ENCODE results near the gene HGS. TPM values are rescaled to one million over a fixed set of nuclear protein-coding genes. Genes with fewer than 3 reads are reported as not detected.

Gene HGS
- total RNA-seq, 1 donor from 2014 or later = 36.6 TPM

- no peak for DNase-seq
These were observed 666 bp downstream of the HGS start for GRCh38 chr17:81684442-81684911.

DNA sequence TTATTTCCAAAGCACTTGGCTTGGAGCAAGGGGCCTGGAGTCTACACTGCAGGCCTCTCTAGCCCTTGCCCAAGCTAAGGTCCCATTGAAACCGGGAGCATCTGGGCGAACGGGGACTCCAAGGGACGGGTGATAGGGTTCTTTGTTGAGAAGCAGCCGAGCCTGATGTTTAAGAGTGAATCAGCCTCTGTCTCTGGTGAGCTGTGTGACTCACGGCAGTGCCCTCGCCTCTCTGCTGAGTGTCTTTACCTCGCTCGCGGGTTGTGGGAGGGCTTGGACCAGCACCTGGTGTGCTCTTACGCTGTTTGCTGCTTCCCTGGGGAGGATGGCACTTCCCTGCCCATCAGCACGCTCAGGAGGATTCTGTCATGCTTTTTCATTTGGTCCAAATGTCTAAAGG is 1.3 kb downstream of the HGS start:
- no peak for DNase-seq

- DNase-seq = no peak
These were observed 2.8 kb downstream of the HGS start for GRCh38 chr17:81686614-81687013.

GRCh38 chr17:81687770-81688541 is 4.1 kb downstream of the HGS start:
- no peak for DNase-seq

GRCh38 chr17:81688616-81689015 is 4.8 kb downstream of the HGS start:
- DNase-seq = no peak

- no peak for DNase-seq
These were observed 6.3 kb downstream of the HGS start for GRCh38 chr17:81690066-81690465.

- DNase-seq = no peak
These were observed 6.7 kb downstream of the HGS start for GRCh38 chr17:81690549-81690948.

DNA sequence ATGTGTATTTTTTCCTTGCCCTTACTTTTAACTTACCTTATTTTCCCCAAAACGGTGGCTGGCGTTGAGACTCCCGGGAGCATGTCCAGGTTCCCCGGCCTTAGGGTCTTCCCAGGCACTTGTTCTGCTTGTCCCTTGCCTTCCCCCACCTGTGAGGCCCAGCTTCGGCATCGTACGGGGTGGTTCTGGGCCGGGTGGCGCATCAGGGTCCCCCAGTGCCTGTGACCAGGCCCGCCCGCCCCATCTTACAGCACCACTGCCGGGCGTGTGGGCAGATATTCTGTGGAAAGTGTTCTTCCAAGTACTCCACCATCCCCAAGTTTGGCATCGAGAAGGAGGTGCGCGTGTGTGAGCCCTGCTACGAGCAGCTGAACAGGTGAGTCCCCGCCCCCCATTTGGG is 7.4 kb downstream of the HGS start:
- DNase-seq = no peak

GRCh38 chr17:81691608-81692007 is 7.8 kb downstream of the HGS start:
- no peak for DNase-seq

GRCh38 chr17:81693509-81694210 is 9.8 kb downstream of the HGS start:
- DNase-seq = no peak

DNA sequence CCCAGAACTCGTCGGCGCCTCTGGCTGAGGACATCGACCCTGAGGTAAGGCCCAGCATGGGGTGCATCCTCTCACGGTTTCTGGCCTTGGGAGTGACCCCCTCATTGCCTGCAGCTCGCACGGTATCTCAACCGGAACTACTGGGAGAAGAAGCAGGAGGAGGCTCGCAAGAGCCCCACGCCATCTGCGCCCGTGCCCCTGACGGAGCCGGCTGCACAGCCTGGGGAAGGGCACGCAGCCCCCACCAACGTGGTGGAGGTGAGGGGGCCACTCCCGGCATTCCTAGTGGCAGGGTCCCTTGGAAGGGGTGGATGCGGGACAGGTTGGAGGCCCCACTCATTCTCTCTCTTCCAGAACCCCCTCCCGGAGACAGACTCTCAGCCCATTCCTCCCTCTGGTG is 11.0 kb downstream of the HGS start:
- DNase-seq = no peak

DNA sequence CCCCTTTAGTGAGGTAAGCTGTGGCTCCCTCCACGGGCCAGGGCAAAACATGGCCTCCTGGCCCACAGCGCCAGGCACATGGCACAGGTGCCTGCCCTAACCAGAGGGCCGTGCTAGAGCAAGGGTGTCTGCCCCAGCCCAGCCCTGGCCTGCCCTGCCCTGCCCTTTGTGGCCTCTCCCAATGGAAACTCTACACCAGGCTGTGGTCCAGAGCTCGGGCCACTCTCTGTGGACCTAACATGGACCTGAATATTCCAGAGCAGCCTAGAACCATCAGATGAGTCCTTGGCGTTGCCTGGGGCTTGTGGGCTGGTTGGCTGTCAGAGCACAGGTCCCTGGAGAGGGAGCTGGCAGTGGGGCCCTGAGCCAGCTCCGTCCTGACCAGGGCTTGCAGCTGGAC is 11.4 kb downstream of the HGS start:
- DNase-seq = no peak

DNA sequence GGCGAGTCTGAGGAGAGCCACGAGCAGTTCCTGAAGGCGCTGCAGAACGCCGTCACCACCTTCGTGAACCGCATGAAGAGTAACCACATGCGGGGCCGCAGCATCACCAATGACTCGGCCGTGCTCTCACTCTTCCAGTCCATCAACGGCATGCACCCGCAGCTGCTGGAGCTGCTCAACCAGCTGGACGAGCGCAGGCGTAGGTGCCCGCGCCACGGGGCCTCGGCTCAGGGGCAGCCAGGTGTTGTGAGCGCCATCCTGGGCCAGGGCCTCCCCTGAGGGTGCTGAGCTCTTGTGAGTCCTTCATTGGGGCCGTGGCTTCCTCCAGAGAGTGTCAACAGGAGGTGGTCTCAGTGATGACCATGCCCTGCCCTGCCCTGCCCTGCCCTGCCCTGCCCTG is 12.0 kb downstream of the HGS start:
- DNase-seq = no peak

DNA sequence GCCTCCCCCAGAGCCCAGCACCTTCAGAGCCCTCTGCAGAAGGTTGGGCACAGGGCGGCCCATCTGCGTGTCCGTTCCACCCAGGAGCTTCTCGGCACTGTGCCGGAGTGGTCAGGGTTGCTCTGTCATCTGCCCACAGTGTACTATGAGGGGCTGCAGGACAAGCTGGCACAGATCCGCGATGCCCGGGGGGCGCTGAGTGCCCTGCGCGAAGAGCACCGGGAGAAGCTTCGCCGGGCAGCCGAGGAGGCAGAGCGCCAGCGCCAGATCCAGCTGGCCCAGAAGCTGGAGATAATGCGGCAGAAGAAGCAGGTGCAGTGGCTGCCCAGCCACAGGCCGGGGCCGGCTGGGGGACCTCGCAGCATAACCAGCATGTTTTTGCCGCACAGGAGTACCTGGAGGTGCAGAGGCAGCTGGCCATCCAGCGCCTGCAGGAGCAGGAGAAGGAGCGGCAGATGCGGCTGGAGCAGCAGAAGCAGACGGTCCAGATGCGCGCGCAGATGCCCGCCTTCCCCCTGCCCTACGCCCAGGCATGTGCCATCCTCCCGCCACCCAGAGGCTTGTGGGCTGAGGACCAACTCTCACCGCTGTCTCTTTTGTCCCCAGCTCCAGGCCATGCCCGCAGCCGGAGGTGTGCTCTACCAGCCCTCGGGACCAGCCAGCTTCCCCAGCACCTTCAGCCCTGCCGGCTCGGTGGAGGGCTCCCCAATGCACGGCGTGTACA is 12.6 kb downstream of the HGS start:
- DNase-seq = no peak

GRCh38 chr17:81697261-81698044 is 13.6 kb downstream of the HGS start:
- DNase-seq = no peak

DNA sequence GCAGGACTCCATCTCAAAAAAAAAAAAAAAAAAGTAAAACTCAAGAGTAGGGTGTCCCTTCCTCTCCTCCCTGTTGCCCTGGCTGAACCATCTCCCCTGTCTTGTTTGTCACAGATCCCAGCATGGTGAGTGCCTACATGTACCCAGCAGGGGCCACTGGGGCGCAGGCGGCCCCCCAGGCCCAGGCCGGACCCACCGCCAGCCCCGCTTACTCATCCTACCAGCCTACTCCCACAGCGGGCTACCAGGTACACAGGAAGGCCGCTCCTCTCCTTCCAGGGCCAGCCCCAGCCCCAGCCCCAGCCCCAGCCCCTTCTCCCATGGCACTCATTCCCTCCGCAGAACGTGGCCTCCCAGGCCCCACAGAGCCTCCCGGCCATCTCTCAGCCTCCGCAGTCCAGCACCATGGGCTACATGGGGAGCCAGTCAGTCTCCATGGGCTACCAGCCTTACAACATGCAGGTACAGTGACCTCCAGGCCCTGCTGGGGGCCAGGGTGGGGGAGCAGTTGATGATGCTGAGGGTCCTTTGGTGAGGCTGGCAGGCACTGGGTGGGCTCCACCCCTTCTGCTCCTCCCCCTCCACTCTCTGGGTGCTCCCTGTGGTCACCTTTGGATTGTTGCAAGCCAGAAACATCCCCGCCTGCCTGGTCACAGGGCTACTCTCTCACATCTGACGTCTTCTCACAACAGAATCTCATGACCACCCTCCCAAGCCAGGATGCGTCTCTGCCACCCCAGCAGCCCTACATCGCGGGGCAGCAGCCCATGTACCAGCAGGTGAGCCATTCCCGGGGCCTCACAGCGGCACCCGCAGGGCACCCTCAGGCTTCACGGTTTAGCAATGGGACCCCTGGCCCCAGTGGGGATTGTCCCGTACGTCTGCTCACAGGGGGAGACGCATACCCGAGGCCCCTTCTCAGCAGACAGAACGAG is 16.8 kb downstream of the HGS start:
- DNase-seq = no peak

DNA sequence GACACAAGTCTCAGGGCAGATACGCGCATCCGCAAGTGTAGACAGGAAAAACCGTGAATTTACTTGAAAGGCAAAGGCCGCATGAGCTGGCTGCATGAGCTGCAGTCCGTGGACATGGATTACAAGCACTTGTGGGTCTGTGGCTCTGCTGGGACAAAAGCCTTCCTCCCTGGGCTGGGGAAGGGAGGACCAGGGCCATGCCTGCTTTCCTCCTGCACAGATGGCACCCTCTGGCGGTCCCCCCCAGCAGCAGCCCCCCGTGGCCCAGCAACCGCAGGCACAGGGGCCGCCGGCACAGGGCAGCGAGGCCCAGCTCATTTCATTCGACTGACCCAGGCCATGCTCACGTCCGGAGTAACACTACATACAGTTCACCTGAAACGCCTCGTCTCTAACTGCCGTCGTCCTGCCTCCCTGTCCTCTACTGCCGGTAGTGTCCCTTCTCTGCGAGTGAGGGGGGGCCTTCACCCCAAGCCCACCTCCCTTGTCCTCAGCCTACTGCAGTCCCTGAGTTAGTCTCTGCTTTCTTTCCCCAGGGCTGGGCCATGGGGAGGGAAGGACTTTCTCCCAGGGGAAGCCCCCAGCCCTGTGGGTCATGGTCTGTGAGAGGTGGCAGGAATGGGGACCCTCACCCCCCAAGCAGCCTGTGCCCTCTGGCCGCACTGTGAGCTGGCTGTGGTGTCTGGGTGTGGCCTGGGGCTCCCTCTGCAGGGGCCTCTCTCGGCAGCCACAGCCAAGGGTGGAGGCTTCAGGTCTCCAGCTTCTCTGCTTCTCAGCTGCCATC is 17.7 kb downstream of the HGS start:
- DNase-seq = no peak

GRCh38 chr17:81702934-81703746 is 19.3 kb downstream of the HGS start, which contains the start of gene MRPL12:
TSS of gene MRPL12 (plus strand) at chr17:81703367. CDS start at chr17:81703502, 135 bp downstream.
- peak; percentile 83 for DNase-seq
